Measurements from ENCODE around the gene KIAA1210.

Gene KIAA1210

DNA sequence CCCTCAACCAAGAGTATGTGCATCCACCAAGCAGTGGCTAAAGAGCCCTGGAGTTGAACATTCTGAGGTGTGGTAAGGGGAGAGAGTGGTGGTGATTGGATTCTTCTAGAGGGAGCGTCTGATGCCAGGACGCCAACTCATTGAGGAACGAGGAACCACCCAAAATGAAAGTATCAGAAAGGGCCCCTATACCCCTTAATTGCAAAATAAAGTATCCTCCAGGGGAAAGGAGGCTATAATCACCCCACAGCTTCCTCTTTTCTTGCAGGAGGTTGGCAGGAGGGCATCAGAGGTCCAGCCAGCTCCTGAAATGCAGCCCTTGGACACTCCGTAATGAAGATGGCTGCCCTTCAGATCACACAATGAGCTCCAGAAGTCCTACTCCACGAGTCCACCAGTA, 5.3 kb upstream of the KIAA1210 start:
- DNase-seq (ENCODE audit: insufficient read length), result no peak
- TF ChIP-seq TAF1 (IDR thresholded peaks at IDR 0.05; ENCODE audit: borderline replicate concordance, low read depth, low read length) (no peak), POLR2AphosphoS5 (IDR thresholded peaks at IDR 0.05; ENCODE audit: low read depth, low read length) (no peak), POLR2A (IDR thresholded peaks at IDR 0.05; ENCODE audit: low read depth, low read length) (no peak)
- no peak for FAIRE-seq

DNA sequence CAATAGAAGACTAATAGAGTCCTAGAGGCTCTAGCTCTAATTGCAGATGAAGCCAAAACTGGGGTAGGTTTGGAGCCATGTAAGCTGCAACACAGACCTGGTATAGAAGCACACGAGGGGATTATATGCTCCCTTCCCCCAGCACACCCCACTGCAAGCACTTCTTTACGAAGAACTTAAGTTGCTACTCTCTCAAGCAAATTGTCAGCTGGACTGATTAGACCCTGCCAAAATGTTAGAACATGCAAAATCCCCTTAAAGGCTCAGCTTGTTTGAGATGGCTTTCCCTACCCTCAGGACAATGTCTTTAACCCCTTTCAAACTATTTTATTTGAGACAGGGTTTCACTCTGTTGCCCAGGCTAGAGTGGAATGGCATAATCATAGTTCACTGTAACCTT, 4.7 kb upstream of the KIAA1210 start:
- DNase-seq (ENCODE audit: insufficient read length), result no peak
- TF ChIP-seq TAF1 (IDR thresholded peaks at IDR 0.05; ENCODE audit: borderline replicate concordance, low read depth, low read length) (no peak), POLR2AphosphoS5 (IDR thresholded peaks at IDR 0.05; ENCODE audit: low read depth, low read length) (no peak), POLR2A (IDR thresholded peaks at IDR 0.05; ENCODE audit: low read depth, low read length) (no peak)
- FAIRE-seq, result no peak

DNA sequence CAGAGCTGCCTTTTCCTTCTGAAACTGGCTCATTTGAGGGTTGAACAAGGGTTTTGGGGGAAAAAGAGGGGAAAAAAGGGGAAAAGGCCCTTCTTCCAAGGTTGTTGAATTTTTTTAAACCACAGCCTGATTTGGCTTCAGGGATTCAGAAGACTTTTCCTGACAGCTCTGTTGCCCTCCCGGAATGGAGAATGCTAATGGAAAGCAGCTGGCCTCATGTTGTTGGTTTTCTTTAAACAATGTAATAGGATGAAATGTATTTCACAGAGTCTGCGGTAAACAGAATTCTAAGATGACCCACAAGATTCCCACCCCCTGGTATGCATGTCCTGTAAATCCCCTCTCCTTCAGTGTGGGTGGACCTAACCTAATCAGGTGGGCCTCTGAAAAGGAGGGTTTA, 3.3 kb upstream of the KIAA1210 start:
- FAIRE-seq (no peak), DNase-seq (ENCODE audit: insufficient read length) (no peak)

DNA sequence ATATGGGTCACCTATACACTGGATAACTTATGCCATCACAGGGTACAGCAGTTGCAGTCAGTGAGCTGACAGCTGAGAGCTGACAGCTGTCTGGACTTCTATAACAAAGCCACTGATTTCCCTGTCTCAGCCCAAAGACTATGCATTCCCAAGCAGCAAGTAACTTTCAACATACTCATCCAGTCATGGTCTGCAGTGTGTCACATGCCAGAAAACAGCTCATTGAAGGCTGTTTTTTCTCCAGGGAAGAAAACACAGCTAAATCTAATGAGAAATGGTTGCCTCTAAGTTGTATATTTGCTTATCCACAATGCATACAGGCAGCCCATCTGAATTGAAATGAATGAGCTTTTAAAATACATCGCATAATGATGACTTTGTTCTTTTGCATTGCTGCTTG, 6.3 kb downstream of the KIAA1210 start:
- DNase-seq (ENCODE audit: insufficient read length) (no peak), FAIRE-seq (no peak)
- TF ChIP-seq TAF1 (IDR thresholded peaks at IDR 0.05; ENCODE audit: borderline replicate concordance, low read depth, low read length) (no peak), POLR2A (IDR thresholded peaks at IDR 0.05; ENCODE audit: low read depth, low read length) (no peak)

More for the DNA sequence above, 3.3 kb upstream of the KIAA1210 start:
- TF ChIP-seq POLR2AphosphoS5 (IDR thresholded peaks at IDR 0.05; ENCODE audit: low read depth, low read length) (no peak), POLR2A (IDR thresholded peaks at IDR 0.05; ENCODE audit: low read depth, low read length) (no peak), TAF1 (IDR thresholded peaks at IDR 0.05; ENCODE audit: borderline replicate concordance, low read depth, low read length) (no peak)

DNA sequence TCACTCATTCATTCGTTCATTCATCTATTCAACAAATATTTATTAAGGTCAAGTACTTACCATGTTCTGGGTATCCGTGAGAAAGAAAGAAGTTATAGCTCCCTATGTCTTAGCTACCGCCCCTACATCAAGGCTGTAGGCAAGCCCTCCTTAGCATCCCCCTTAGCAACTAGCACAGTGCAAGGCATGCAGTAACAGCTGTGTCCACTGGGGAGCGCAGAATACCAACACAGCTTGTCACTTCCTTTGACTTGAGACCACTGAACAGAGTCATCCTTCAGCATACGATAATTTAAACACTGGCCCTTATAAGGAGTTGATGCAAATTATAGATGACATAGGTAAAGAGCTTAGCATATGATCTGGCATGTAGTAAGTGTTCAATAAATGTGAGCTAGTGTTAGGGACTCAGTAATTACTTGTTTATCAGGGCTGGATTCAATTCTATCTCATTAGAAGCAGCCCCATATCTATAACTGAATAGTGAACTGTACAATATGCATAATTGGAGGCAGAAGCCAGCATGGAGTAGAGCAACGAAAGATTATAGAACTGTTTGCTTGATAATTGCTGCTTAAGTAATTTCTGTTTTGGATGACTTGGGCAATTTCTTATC, 8.7 kb downstream of the KIAA1210 start:
- TF ChIP-seq TAF1 (IDR thresholded peaks at IDR 0.05; ENCODE audit: borderline replicate concordance, low read depth, low read length) (no peak), POLR2A (IDR thresholded peaks at IDR 0.05; ENCODE audit: low read depth, low read length) (no peak), POLR2AphosphoS5 (IDR thresholded peaks at IDR 0.05; ENCODE audit: low read depth, low read length) (no peak)
- peak; percentile 92 for FAIRE-seq
- DNase-seq (ENCODE audit: insufficient read length), result peak; percentile 33

DNA sequence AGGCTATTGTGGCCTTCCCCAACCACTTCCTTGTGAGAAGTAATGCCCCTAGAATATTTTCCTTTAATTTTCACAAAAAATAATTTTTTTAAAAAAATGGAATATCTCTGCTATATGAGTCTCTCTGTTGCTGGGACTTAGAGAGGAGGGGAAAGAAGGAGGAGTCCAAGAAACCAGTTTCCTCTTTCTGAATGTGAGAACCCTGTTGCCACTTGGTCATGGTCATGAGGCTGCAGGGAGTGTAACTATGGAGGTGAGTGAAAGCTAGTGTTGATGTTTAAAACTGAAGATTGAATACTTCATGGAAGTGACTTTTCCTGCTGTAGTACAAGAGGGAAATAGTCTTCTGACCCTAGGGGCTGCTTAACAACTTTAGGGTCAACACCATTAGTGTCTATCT, 20.4 kb downstream of the KIAA1210 start:
- no peak for DNase-seq (ENCODE audit: insufficient read length)
- FAIRE-seq, result no peak
- no peak for TF ChIP-seq POLR2AphosphoS5 (IDR thresholded peaks at IDR 0.05; ENCODE audit: low read depth, low read length)
- TF ChIP-seq POLR2A (IDR thresholded peaks at IDR 0.05; ENCODE audit: low read depth, low read length), result no peak
- no peak for TF ChIP-seq TAF1 (IDR thresholded peaks at IDR 0.05; ENCODE audit: borderline replicate concordance, low read depth, low read length)

DNA sequence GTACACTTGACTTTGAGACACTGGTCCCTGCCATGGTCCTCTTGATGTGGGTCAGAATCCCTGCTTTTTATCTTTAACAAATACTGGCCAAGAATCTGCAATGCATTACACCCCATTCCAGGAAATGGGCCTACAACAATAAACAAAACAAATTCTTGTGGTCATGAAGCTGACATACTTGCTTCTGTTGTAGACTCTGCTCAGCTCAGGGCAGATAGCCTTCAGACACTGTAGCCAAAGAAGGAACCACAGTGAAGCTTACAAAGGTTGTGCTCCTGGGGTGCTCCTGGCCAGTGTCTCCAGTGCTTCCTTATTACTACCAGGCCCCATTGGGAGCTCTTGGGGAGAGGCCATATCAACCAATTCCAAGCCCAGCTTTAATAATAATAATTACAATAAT, 21.8 kb downstream of the KIAA1210 start:
- no peak for DNase-seq (ENCODE audit: insufficient read length)
- no peak for FAIRE-seq
- TF ChIP-seq POLR2AphosphoS5 (IDR thresholded peaks at IDR 0.05; ENCODE audit: low read depth, low read length), result no peak
- TF ChIP-seq POLR2A (IDR thresholded peaks at IDR 0.05; ENCODE audit: low read depth, low read length), result no peak
- no peak for TF ChIP-seq TAF1 (IDR thresholded peaks at IDR 0.05; ENCODE audit: borderline replicate concordance, low read depth, low read length)

DNA sequence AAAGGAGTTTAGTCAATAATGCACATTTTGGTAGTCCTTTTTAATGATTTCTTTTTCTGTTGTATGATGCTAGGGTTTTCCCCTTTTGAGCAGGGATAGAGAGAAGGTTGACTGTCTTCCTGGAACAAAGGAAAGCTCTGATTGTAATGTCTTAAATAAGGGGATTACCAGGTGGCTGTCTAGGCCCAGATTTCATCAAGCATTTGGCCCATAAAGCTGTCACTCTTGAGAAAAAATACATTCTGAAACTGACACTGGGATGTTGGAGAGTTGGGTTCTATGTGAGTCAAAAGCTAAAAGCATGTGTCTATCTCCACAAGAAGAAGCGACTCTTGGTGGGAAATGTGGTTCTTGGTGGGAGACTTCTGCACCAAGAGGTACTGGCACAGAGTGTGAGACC, 26.4 kb downstream of the KIAA1210 start:
- FAIRE-seq, result no peak
- TF ChIP-seq TAF1 (IDR thresholded peaks at IDR 0.05; ENCODE audit: borderline replicate concordance, low read depth, low read length) (no peak), POLR2AphosphoS5 (IDR thresholded peaks at IDR 0.05; ENCODE audit: low read depth, low read length) (no peak), POLR2A (IDR thresholded peaks at IDR 0.05; ENCODE audit: low read depth, low read length) (no peak)
- DNase-seq (ENCODE audit: insufficient read length), result no peak

DNA sequence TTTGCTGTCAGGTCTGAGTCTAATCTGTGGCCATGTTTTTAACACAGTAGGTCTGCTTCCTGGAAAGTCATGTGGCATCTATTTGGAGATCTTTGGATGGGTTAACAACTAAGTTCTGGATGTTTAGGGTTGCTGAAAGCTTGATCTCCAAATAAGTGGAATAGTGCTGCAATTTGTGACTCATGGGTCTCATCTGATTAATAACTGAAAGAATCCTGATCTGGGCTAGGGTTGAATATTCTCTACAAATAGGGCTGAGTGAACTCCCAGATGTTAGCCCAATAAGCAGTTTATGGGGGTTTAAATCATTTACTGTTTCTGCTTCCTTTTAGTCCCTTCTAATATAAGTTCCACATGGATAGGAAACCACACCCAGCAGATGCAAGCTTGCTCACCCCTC, 31.7 kb downstream of the KIAA1210 start:
- no peak for TF ChIP-seq TAF1 (IDR thresholded peaks at IDR 0.05; ENCODE audit: borderline replicate concordance, low read depth, low read length)
- no peak for TF ChIP-seq POLR2A (IDR thresholded peaks at IDR 0.05; ENCODE audit: low read depth, low read length)
- TF ChIP-seq POLR2AphosphoS5 (IDR thresholded peaks at IDR 0.05; ENCODE audit: low read depth, low read length), result no peak
- DNase-seq (ENCODE audit: insufficient read length) (no peak), FAIRE-seq (no peak)

DNA sequence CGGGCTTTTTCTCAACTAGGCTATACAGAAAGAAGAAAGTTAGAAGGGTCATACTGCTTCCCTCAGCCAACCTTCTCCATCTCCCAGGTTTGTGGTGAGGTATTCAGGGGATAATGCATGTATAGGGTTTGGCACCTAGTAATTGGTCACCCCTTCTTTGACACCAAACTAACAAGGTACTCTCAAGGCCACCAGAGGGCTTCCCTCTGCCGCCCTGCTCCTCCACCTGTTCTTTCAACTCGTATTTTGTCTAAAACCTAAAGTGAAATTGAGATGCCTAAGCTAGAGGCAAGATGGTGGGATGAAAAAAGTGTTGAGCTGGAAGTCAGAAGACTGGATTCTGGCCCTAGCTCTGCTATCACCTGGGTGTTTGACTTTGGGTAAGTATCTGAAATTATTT, 32.8 kb downstream of the KIAA1210 start:
- no peak for FAIRE-seq
- TF ChIP-seq POLR2AphosphoS5 (IDR thresholded peaks at IDR 0.05; ENCODE audit: low read depth, low read length), result no peak
- no peak for TF ChIP-seq TAF1 (IDR thresholded peaks at IDR 0.05; ENCODE audit: borderline replicate concordance, low read depth, low read length)
- TF ChIP-seq POLR2A (IDR thresholded peaks at IDR 0.05; ENCODE audit: low read depth, low read length), result no peak

DNA sequence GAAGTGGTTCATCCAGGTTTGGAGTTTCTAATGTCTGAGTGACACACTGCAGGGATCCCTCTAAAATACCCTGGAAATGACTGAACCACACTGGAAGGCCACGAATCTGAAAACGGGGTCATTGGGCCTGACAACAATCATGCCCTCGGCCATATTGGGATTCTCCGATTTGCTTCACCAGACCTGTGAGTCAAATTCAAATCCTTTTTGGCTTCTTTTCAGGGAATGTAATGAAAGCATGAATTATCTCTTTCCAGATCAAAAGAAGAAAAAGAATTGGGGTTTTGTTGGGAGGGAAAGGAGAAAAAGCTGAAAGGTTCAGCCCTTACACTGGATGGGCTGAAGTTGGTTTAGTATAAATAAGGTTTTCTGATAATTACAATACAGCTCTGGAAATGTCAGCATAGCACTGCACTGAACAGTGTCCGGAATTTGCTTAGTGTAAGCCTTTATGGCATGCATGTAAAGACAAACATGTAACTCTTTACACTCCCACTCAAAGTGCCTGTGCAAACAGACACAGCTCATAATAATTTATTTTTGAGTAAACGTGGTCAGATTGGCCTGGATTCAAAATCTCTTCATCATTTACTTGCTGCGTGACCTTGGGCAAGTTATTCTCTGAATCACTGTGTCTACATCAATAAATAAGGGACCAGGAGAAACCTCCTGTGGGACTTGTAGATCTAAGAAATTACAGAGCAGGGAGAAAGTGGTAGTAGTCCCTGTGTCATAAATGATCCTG, 33.4 kb downstream of the KIAA1210 start:
- DNase-seq (ENCODE audit: insufficient read length) (no peak), FAIRE-seq (no peak)
- TF ChIP-seq TAF1 (IDR thresholded peaks at IDR 0.05; ENCODE audit: borderline replicate concordance, low read depth, low read length), result no peak
- no peak for TF ChIP-seq POLR2A (IDR thresholded peaks at IDR 0.05; ENCODE audit: low read depth, low read length)
- TF ChIP-seq POLR2AphosphoS5 (IDR thresholded peaks at IDR 0.05; ENCODE audit: low read depth, low read length), result no peak

More for the DNA sequence above, 32.8 kb downstream of the KIAA1210 start:
- no peak for DNase-seq (ENCODE audit: insufficient read length)

DNA sequence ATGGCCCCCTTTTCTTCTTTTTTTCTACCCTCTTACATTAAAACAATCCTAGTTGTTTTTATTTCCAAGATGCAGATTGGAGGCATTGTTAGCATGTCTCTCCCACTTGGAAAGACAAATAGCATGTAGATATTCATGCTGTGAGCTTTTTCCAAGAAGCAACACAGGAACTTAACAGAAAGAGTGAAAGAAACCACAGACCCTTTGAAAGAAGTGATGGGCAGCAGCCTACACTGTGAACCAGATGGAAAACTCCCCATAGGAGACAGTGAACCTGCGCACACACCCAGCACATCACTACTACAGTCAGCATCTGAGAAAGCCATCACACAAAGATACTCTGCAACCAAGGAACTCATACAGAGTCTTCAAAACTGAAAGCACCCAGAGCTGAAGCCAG, 37.0 kb downstream of the KIAA1210 start:
- FAIRE-seq (no peak), DNase-seq (ENCODE audit: insufficient read length) (no peak)
- no peak for TF ChIP-seq TAF1 (IDR thresholded peaks at IDR 0.05; ENCODE audit: borderline replicate concordance, low read depth, low read length)
- no peak for TF ChIP-seq POLR2AphosphoS5 (IDR thresholded peaks at IDR 0.05; ENCODE audit: low read depth, low read length)
- no peak for TF ChIP-seq POLR2A (IDR thresholded peaks at IDR 0.05; ENCODE audit: low read depth, low read length)

Data from GM12892 (cell line).